HepG2 (cell line): ENCODE results near the gene LGALS1. TPM values are rescaled to one million over a fixed set of nuclear protein-coding genes. Genes with fewer than 3 reads are reported as not detected.

Experiments
- GLI4 ChIP-seq: sonication (generic); formaldehyde crosslinking; IDR thresholded peaks from 2 replicates; pipeline ENCODE4 v1.5.1; 2020; ENCODE audit warnings: missing genetic modification reagents, mild to moderate bottlenecking, moderate library complexity, borderline replicate concordance
- GTF2F1 ChIP-seq: fragments of 150-350 bp; IDR thresholded peaks from 2 replicates; pipeline ENCODE4 v1.6.1; 2014; ENCODE audit warnings: low read length
- KAT7 ChIP-seq: IDR thresholded peaks from 2 replicates; pipeline ENCODE4 v1.6.1; 2018; ENCODE audit warnings: borderline replicate concordance, missing compliant biosample characterization
- KDM4B ChIP-seq: sonication (generic); formaldehyde crosslinking; IDR thresholded peaks from 2 replicates; pipeline ENCODE4 v1.4.0; 2020; ENCODE audit warnings: missing genetic modification reagents
- KLF16 ChIP-seq, 2 experiments: sonication (generic) in 1 of 2; formaldehyde crosslinking in 1 of 2; IDR thresholded peaks; 2 replicates each; pipeline versions ENCODE4 v1.6.1 to v1.8.0; 2016 to 2023; ENCODE audit warnings: missing genetic modification reagents in 2 of 2, missing compliant biosample characterization in 1 of 2
- MAX ChIP-seq: IDR thresholded peaks from 2 replicates; pipeline ENCODE4 v1.6.1; 2012; ENCODE audit warnings: inconsistent platforms
- MZF1 ChIP-seq: sonication (generic); formaldehyde crosslinking; IDR thresholded peaks from 2 replicates; pipeline ENCODE4 v1.8.1; 2023; ENCODE audit warnings: mild to moderate bottlenecking, missing genetic modification reagents, borderline replicate concordance
- NFE2L2 ChIP-seq: fragments of 150-350 bp; IDR thresholded peaks from 2 replicates; pipeline ENCODE4 v1.6.1; 2014; ENCODE audit warnings: low read length
- PBX2 ChIP-seq: IDR thresholded peaks from 2 replicates; pipeline ENCODE4 v1.6.1; 2016; ENCODE audit warnings: control low read depth
- SETDB1 ChIP-seq: sonication (generic); formaldehyde crosslinking; IDR thresholded peaks from 2 replicates; pipeline ENCODE4 v1.5.1; 2020; ENCODE audit warnings: missing genetic modification reagents, mild to moderate bottlenecking, borderline replicate concordance
- SIN3A ChIP-seq: IDR thresholded peaks from 2 replicates; pipeline ENCODE4 v1.6.1; 2011; ENCODE audit warnings: low read depth, mild to moderate bottlenecking, control low read depth, low read length, borderline replicate concordance
- TGIF2 ChIP-seq: IDR thresholded peaks from 2 replicates; pipeline ENCODE4 v1.6.1; 2016; ENCODE audit warnings: control low read depth, missing compliant biosample characterization
- YY1 ChIP-seq: IDR thresholded peaks from 2 replicates; pipeline ENCODE4 v1.6.1; 2011; ENCODE audit warnings: low read length, low read depth, moderate library complexity, mild to moderate bottlenecking; ENCODE audit not compliant: insufficient read depth, insufficient replicate concordance
- ZBTB46 ChIP-seq: sonication (generic); formaldehyde crosslinking; IDR thresholded peaks from 2 replicates; pipeline ENCODE4 v1.4.0; 2020; ENCODE audit warnings: mild to moderate bottlenecking, missing genetic modification reagents, borderline replicate concordance
- ZNF225 ChIP-seq: sonication (generic); formaldehyde crosslinking; IDR thresholded peaks from 2 replicates; pipeline ENCODE4 v1.4.0; 2020; ENCODE audit warnings: mild to moderate bottlenecking, missing genetic modification reagents
- ZNF256 ChIP-seq: sonication (generic); formaldehyde crosslinking; conservative IDR thresholded peaks from 2 replicates; pipeline ENCODE4 v1.4.0; 2020; ENCODE audit warnings: missing genetic modification reagents
- ZNF317 ChIP-seq: sonication (generic); formaldehyde crosslinking; IDR thresholded peaks from 2 replicates; pipeline ENCODE4 v1.5.0; 2020; ENCODE audit warnings: mild to moderate bottlenecking, missing genetic modification reagents
- ZNF44 ChIP-seq: sonication (generic); formaldehyde crosslinking; IDR thresholded peaks from 2 replicates; pipeline ENCODE4 v1.5.1; 2020; ENCODE audit warnings: mild to moderate bottlenecking, missing genetic modification reagents
- ZNF451 ChIP-seq: sonication (generic); formaldehyde crosslinking; IDR thresholded peaks from 2 replicates; pipeline ENCODE4 v1.5.0; 2020; ENCODE audit warnings: mild to moderate bottlenecking, missing genetic modification reagents
- ZNF678 ChIP-seq: sonication (generic); formaldehyde crosslinking; IDR thresholded peaks from 2 replicates; pipeline ENCODE4 v1.4.0; 2020; ENCODE audit warnings: mild to moderate bottlenecking, missing genetic modification reagents
- polyA plus RNA-seq, 8 experiments: library from polyadenylated mRNA; depleted of rRNA in 3 of 8; stranded (reverse) in 7 of 8; unstranded in 1 of 8; fragments of >200 nt; fragmentation: Illumina TruSeq in 4 of 8; extraction: Trizol in 4 of 8; gene quantifications; 2 replicates each; pipeline versions ENCODE4 v1.2.1 to v1.2.3, GENCODE V29; 2011 to 2016; ENCODE audit warnings: low read depth in 4 of 8, missing spikeins in 1 of 8, mixed read lengths in 1 of 8; ENCODE audit not compliant: insufficient read depth in 1 of 8
- total RNA-seq, 5 experiments: library from RNA; depleted of rRNA; stranded (reverse); fragments of >200 nt; fragmentation: Illumina TruSeq; extraction: Trizol; gene quantifications; 2 replicates each; pipeline ENCODE4 v1.2.3, GENCODE V29; 2016; ENCODE audit warnings: low read depth in 1 of 5
- TF ChIP-seq, protein P1 (sequence below): IDR thresholded peaks from 2 replicates; pipeline ENCODE4 v1.4.0; 2020; ENCODE audit warnings: mild to moderate bottlenecking, missing genetic modification reagents

The LGALS1 gene
- total and polyA plus RNA-seq, 2 of the 13 experiments (the other 11 are each of a cell fraction or from before 2014, with no cell fraction given), result 103 to 858 TPM

GRCh38 chr22:37674951-37675929 lies at the start of gene LGALS1 (continued):
- TF ChIP-seq KAT7 (CRISPR knock-in tag) (no peak), ZNF44 (no peak), ZBTB46 (no peak), GTF2F1 (no peak), ZNF256 (no peak), KDM4B (CRISPR knock-in tag) (no peak), ZNF678 (CRISPR knock-in tag) (no peak), YY1 (no peak), NFE2L2 (no peak), MZF1 (CRISPR knock-in tag) (no peak), ZNF451 (CRISPR knock-in tag) (no peak), ZNF317 (CRISPR knock-in tag) (no peak), TGIF2 (CRISPR knock-in tag) (no peak), SIN3A (peak; percentile 22; the same call in 1 of the 2 replicates), ZNF225 (CRISPR knock-in tag) (no peak), KLF16 (CRISPR knock-in tag; IDR thresholded peaks at IDR 0.05) (no peak), GLI4 (CRISPR knock-in tag) (no peak), SETDB1 (CRISPR knock-in tag) (no peak), MAX (peak; percentile 49; the same call in 1 of the 2 replicates), PBX2 (no peak)
- TF ChIP-seq, protein P1, sequence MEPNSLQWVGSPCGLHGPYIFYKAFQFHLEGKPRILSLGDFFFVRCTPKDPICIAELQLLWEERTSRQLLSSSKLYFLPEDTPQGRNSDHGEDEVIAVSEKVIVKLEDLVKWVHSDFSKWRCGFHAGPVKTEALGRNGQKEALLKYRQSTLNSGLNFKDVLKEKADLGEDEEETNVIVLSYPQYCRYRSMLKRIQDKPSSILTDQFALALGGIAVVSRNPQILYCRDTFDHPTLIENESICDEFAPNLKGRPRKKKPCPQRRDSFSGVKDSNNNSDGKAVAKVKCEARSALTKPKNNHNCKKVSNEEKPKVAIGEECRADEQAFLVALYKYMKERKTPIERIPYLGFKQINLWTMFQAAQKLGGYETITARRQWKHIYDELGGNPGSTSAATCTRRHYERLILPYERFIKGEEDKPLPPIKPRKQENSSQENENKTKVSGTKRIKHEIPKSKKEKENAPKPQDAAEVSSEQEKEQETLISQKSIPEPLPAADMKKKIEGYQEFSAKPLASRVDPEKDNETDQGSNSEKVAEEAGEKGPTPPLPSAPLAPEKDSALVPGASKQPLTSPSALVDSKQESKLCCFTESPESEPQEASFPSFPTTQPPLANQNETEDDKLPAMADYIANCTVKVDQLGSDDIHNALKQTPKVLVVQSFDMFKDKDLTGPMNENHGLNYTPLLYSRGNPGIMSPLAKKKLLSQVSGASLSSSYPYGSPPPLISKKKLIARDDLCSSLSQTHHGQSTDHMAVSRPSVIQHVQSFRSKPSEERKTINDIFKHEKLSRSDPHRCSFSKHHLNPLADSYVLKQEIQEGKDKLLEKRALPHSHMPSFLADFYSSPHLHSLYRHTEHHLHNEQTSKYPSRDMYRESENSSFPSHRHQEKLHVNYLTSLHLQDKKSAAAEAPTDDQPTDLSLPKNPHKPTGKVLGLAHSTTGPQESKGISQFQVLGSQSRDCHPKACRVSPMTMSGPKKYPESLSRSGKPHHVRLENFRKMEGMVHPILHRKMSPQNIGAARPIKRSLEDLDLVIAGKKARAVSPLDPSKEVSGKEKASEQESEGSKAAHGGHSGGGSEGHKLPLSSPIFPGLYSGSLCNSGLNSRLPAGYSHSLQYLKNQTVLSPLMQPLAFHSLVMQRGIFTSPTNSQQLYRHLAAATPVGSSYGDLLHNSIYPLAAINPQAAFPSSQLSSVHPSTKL (CRISPR knock-in tag), result no peak; the same call in 1 of the 2 replicates
